Measurements from ENCODE around the gene APLN. TPM values are rescaled to one million over a fixed set of nuclear protein-coding genes. Genes with fewer than 3 reads are reported as not detected.

The APLN gene
- total RNA-seq, 1 donor = under 0.01 TPM

DNA sequence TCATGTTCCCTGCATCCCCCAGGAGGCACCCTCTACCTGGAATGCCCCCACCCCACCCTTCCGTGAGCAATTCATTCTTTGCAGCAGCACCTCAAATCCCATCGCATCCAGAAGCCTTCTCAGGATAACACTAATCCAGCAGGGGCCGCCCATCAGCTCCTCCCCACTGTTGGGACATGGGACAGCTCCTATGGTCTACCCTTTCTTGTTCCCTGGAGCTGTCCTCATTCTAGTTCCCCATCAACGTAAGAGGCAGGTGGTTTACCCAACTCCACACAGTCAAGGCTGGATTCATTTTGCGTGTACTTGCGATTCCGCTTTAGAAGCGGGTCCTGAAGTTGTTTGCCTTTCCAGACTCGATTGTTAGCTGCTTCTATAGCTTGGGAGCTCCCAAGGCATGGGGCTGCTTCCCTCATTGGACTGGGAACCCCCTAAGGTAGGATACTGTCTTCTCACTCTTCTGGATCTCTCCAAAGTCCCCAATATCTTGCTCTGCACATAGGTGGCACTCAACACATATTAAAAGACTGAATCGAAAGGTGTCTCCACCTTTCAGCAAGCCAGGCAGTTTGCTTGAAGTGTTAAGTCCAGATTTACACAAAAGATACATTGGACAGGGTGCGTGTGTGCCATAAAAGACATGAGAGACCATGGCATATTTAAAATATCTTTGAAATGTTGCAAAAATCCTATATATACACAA is 942 bp upstream of the APLN start:
- no peak for DNase-seq (ENCODE audit: low read depth)
- TF ChIP-seq, protein P1, sequence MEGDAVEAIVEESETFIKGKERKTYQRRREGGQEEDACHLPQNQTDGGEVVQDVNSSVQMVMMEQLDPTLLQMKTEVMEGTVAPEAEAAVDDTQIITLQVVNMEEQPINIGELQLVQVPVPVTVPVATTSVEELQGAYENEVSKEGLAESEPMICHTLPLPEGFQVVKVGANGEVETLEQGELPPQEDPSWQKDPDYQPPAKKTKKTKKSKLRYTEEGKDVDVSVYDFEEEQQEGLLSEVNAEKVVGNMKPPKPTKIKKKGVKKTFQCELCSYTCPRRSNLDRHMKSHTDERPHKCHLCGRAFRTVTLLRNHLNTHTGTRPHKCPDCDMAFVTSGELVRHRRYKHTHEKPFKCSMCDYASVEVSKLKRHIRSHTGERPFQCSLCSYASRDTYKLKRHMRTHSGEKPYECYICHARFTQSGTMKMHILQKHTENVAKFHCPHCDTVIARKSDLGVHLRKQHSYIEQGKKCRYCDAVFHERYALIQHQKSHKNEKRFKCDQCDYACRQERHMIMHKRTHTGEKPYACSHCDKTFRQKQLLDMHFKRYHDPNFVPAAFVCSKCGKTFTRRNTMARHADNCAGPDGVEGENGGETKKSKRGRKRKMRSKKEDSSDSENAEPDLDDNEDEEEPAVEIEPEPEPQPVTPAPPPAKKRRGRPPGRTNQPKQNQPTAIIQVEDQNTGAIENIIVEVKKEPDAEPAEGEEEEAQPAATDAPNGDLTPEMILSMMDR (IDR thresholded peaks at IDR 0.05; ENCODE audit: insufficient read depth, low read depth, low read length) = no peak
- H3K4me3 ChIP-seq (ENCODE audit: low read depth, low read length) = no peak overlapping the region

DNA sequence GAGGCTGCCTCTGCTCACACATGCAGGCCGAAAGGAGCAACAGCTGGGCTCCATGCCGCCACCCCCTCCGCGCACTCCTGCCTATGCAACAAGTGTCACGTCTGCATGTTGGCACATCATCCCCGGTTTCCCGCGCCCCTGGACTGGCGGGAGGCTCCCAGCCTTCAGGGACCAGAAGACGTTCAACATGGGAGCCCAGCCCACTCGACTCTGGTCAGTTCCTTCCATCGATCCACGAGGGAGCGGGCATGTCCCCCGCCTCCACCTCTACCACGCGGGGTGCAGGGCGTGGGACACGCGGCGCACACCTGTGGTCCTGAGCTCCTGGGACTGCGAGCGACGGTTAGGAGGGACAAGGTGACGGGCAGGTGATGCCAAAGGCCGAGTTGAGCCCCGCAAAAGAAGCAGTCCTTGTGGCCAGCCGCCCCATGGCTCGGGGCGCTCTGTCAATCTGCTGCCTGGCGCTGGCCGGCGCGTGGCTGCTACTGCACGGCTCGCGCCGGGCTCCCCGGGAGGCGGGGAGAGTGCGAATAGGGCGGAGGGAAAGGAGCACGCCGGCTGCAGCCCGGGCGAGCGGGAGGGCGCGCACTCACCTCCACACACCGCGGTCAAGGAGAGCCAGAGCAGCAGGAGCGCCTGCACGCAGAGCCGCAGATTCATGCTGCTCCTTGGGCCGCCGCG is 645 bp downstream of the APLN start:
- TF ChIP-seq, protein P1 (IDR thresholded peaks at IDR 0.05; ENCODE audit: insufficient read depth, low read depth, low read length) = no peak
- peak overlapping the region; percentile 47 for H3K4me3 ChIP-seq (ENCODE audit: low read depth, low read length)
- DNase-seq (ENCODE audit: low read depth) = no peak

DNA sequence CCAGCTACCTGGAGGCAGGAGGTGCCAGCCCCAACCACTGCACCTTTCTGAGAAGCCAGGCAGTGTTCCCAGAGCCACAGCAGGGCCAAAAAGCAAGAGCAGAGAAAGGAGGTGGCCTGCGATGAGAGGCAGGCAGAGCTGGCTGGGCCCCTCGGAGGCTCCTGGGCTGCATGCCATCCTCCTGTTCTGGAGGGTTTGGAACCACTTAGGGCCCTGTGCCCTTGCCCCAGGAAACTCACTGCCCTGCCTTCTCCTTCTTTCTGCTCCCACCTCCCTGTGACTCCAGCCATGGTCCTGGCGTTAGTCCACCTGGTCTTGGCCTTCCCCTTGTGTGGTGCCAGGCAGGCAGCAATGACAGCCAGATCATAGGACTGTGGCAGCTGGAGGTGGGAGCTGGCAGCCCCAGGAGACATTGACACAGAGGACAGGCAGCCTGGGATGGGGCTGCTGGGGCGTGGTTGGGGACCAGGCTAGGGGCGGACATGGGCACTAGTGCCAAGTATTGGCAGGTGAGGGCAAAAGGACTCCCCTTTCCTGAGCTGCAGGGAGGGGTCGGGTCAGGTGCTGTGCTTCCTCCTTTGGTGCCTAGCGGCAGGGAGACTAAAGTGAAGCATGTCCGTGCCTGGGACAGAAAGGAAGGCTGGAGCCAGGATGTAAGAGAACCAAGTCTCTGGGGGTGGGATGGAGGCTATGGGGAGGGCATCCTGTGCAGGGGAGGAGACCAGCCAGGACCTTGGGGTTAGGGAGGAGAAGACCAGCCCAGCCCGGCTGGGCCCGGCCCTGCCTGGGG is 1.4 kb downstream of the APLN start:
- DNase-seq (ENCODE audit: low read depth) = no peak
- no peak overlapping the region for H3K4me3 ChIP-seq (ENCODE audit: low read depth, low read length)
- TF ChIP-seq, protein P1 (IDR thresholded peaks at IDR 0.05; ENCODE audit: insufficient read depth, low read depth, low read length) = no peak

DNA sequence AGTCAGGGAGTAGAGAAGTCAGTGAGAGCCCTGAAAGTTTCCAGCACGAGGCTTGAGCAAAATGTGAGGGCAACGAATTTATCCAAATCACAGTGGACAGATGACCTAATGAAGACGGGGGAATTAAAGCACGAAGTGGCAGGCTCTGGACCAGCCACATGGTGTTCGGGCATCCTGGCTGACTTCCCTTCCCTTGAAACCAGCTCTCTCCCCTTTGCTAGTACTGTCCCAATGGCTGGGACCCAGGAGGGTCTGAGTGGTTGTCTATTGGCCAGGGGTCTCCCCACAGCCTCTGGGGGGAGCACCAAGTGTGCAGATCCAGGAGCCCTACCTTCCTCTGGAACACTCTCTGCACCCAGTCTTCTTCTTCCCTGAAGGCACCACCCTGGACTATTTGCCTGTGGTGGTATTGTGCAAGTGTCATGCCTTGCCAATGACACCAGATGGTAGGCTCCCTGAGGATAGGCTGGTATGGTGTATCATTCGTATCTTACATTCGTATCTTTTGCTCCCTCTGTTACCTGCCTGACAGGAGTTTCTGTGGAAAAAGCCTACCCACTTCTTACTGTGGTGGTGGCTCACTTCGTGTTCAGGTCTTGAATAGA is 2.1 kb downstream of the APLN start:
- TF ChIP-seq, protein P1 (IDR thresholded peaks at IDR 0.05; ENCODE audit: insufficient read depth, low read depth, low read length) = no peak
- no peak for DNase-seq (ENCODE audit: low read depth)

DNA sequence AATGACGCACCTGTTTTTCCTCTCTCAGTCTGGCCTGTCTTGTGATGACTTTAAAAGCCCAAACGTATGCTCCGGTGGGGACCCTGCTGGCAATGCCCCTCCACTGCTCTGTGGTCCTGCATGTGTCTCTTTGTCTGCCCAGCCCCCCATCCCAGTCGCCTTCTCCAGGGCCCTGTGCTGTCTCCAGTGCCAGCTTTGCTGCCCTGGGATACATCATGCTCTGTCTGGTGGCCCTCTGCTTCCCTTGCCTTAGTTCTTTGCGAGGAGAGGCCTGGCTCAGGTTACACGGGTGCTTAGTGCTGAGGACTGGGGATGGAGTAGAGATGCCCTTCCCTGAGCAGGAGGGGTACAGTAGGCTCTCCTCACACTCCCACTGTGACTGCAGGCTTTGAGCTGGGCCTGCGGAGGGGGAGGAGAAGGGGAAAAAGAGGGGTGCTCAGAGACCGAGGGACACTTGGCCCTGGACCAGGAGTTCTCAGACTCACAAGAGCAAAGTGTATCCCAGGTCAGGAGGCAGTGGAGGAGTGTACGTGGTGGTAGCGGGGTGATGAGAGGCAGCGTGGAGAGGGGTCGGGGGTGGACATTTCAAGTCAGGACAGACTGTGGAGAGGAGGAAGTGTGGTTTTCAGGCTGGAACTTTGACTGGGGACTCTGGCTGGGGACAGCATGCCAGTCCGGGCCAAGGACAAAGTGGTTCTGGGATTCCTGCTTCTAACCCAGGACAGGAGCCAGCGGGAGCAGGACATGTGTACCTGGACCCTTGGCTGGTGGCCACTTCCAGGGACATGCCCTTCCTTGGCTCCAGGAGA is 2.8 kb downstream of the APLN start:
- TF ChIP-seq, protein P1 (IDR thresholded peaks at IDR 0.05; ENCODE audit: insufficient read depth, low read depth, low read length) = no peak
- DNase-seq (ENCODE audit: low read depth) = no peak
- no peak overlapping the region for H3K4me3 ChIP-seq (ENCODE audit: low read depth, low read length)

More for the DNA sequence above, 2.1 kb downstream of the APLN start:
- no peak overlapping the region for H3K4me3 ChIP-seq (ENCODE audit: low read depth, low read length)
